Measurements from ENCODE around the gene MAU2. TPM values are rescaled to one million over a fixed set of nuclear protein-coding genes. Genes with fewer than 3 reads are reported as not detected.

MAU2 gene
- total RNA-seq, 1 donor from 2014 or later = 35.0 TPM

- no peak for TF ChIP-seq EZH2 (IDR thresholded peaks at IDR 0.05)
- no peak for TF ChIP-seq EZH2phosphoT487 (IDR thresholded peaks at IDR 0.05)
- TF ChIP-seq CTCF (IDR thresholded peaks at IDR 0.05) = no peak
- H3K27me3 Mint-ChIP-seq (ENCODE audit: insufficient read depth, low read depth) = peaks cover 5% of the 10 kb centered on the region
- Histone ChIP-seq H3K9me3 (ENCODE audit: low read depth) (no peaks in the 10 kb centered on the region), H3K36me3 (no peaks in the 10 kb centered on the region), H2AFZ (replicated peaks) (no peak overlapping the region), H3K4me3 (no peak overlapping the region), H3F3A (ENCODE audit: low read depth) (peaks cover 2% of the 10 kb centered on the region), H3K9ac (no peak overlapping the region), H3K27ac (no peak overlapping the region), H3K4me1 (no peaks in the 10 kb centered on the region), H3K4me2 (no peak overlapping the region), H3K27me3 (no peaks in the 10 kb centered on the region), H3K79me2 (ENCODE audit: low read depth) (no peaks in the 10 kb centered on the region), H4K20me1 (ENCODE audit: low read depth) (no peaks in the 10 kb centered on the region)
- no peak overlapping the region for H3K27ac Mint-ChIP-seq
- no peaks in the 10 kb centered on the region for H3K9me3 Mint-ChIP-seq
- no peak for DNase-seq (ENCODE audit: low spot score)
- H3K4me1 Mint-ChIP-seq = no peaks in the 10 kb centered on the region
- H3K36me3 Mint-ChIP-seq = peaks cover 14% of the 10 kb centered on the region
- H3K4me3 Mint-ChIP-seq = no peak overlapping the region
These were observed 32.2 kb downstream of the MAU2 start for GRCh38 chr19:19352823-19353222.

DNA sequence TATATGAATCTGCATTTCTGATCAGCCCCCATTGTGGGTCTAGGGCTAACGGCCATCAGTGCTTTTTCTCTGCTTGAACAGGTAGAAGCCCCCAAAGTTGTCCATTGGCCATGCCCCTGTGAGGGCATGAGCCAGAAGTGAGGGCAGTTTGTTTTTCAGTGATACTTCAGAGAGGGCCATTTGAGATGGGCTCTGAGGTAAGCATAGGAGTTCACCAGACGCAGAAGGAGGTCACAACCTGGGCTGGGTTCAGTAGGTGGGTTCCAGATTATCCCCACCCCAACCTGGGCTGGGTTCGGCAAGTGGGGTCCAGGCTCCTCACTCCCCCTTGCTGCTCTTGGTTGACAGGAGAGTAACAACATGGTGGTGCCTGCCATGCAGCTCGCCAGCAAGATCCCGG, 33.4 kb downstream of the MAU2 start:
- Histone ChIP-seq H3K4me2 (no peak overlapping the region), H3F3A (ENCODE audit: low read depth) (peaks cover 10% of the 10 kb centered on the region), H3K36me3 (no peaks in the 10 kb centered on the region), H4K20me1 (ENCODE audit: low read depth) (no peaks in the 10 kb centered on the region), H2AFZ (replicated peaks) (no peak overlapping the region), H3K9ac (no peak overlapping the region), H3K27me3 (no peaks in the 10 kb centered on the region), H3K79me2 (ENCODE audit: low read depth) (no peaks in the 10 kb centered on the region), H3K9me3 (ENCODE audit: low read depth) (no peaks in the 10 kb centered on the region), H3K27ac (no peak overlapping the region), H3K4me1 (no peaks in the 10 kb centered on the region), H3K4me3 (no peak overlapping the region)
- DNase-seq (ENCODE audit: low spot score) = no peak
- Mint-ChIP-seq H3K36me3 (peaks cover 11% of the 10 kb centered on the region), H3K27ac (no peak overlapping the region), H3K9me3 (no peaks in the 10 kb centered on the region), H3K4me1 (no peaks in the 10 kb centered on the region), H3K27me3 (ENCODE audit: insufficient read depth, low read depth) (peaks cover 5% of the 10 kb centered on the region), H3K4me3 (no peak overlapping the region)
- TF ChIP-seq EZH2phosphoT487 (IDR thresholded peaks at IDR 0.05) = no peak
- TF ChIP-seq CTCF (IDR thresholded peaks at IDR 0.05) = no peak
- TF ChIP-seq EZH2 (IDR thresholded peaks at IDR 0.05) = no peak

DNA sequence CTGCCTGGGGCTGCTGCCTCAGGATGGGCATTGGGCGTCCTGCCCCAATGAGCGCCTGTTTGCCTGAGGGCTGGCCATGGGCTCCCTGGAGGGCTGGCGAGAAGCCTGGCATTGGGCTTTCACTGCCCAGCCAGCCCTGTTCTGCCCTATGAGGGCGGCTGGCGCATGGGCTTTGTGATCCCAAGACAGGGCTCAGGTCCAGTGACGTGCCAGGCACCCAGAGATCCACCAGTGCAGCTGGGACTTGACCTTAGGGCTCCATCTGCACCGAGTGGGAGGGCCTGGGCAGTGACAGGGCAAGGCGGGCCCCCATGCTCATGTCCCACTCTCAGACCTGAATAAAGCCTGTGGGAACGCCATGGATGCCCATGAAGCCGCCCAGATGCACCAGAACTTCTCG, 34.3 kb downstream of the MAU2 start:
- H3K4me2 ChIP-seq = no peak overlapping the region
- H3K9me3 ChIP-seq (ENCODE audit: low read depth) = no peaks in the 10 kb centered on the region
- TF ChIP-seq EZH2phosphoT487 (IDR thresholded peaks at IDR 0.05) = no peak
- no peak for TF ChIP-seq EZH2 (IDR thresholded peaks at IDR 0.05)
- TF ChIP-seq CTCF (IDR thresholded peaks at IDR 0.05) = no peak
- Mint-ChIP-seq H3K4me1 (no peaks in the 10 kb centered on the region), H3K27ac (no peak overlapping the region), H3K27me3 (ENCODE audit: insufficient read depth, low read depth) (peaks cover 5% of the 10 kb centered on the region), H3K9me3 (no peaks in the 10 kb centered on the region), H3K36me3 (peaks cover 9% of the 10 kb centered on the region), H3K4me3 (no peak overlapping the region)
- H3K27me3 ChIP-seq = no peaks in the 10 kb centered on the region
- H3K36me3 ChIP-seq = no peaks in the 10 kb centered on the region
- no peak overlapping the region for H3K27ac ChIP-seq
- H4K20me1 ChIP-seq (ENCODE audit: low read depth) = no peaks in the 10 kb centered on the region
- no peak for DNase-seq (ENCODE audit: low spot score)
- H3F3A ChIP-seq (ENCODE audit: low read depth) = peaks cover 10% of the 10 kb centered on the region
- no peaks in the 10 kb centered on the region for H3K4me1 ChIP-seq
- no peak overlapping the region for H3K9ac ChIP-seq
- H2AFZ ChIP-seq (replicated peaks) = no peak overlapping the region
- no peak overlapping the region for H3K4me3 ChIP-seq
- no peaks in the 10 kb centered on the region for H3K79me2 ChIP-seq (ENCODE audit: low read depth)

Measured in neural progenitor cell (in vitro differentiated cells).